GM12864 (cell line): ENCODE results near the gene UBTFL1.

ENCODE experiments used
- DNase-seq: peaks from one replicate; pipeline ENCODE4 v3.0.0-alpha.2; 2011; ENCODE audit warnings: low read depth
- H3K4me3 ChIP-seq: 2 replicates; pipeline ENCODE4 v1.5.1; 2011; ENCODE audit warnings: mild to moderate bottlenecking, low read depth, low read length, control low read depth
- CTCF ChIP-seq: IDR thresholded peaks from 2 replicates; pipeline ENCODE4 v1.5.1; 2011; ENCODE audit warnings: low read depth, mild to moderate bottlenecking, moderate library complexity, low read length, control low read depth, inconsistent platforms; ENCODE audit errors: missing control alignments

The UBTFL1 gene

GRCh38 chr11:90124371-90124770 is 38.6 kb downstream of the UBTFL1 start:
- TF ChIP-seq CTCF: no peak
- no peak overlapping the region for H3K4me3 ChIP-seq
- DNase-seq: no peak

DNA sequence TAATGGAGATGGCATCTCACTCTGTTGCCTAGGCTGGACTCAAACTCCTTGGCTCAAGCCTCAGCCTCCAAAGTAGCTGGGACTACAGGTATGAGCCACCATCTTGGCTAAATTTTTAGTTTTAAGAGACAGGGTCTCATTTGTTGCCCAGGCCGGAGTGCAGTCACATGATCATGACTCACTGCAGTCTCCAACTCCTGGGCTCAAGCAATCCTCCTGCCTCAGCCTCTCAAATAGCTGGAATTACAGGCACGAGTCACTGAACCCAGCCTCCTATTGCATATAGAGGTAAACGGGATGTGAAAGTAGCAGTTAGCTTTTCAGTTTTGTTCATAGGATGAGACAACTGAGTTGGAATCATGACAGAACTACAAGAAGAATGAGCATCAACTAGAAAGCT is 39.2 kb downstream of the UBTFL1 start:
- DNase-seq: no peak
- no peak overlapping the region for H3K4me3 ChIP-seq
- TF ChIP-seq CTCF: no peak

GRCh38 chr11:90133560-90134477 is 48.1 kb downstream of the UBTFL1 start:
- no peak for DNase-seq
- no peak for TF ChIP-seq CTCF
- no peak overlapping the region for H3K4me3 ChIP-seq

DNA sequence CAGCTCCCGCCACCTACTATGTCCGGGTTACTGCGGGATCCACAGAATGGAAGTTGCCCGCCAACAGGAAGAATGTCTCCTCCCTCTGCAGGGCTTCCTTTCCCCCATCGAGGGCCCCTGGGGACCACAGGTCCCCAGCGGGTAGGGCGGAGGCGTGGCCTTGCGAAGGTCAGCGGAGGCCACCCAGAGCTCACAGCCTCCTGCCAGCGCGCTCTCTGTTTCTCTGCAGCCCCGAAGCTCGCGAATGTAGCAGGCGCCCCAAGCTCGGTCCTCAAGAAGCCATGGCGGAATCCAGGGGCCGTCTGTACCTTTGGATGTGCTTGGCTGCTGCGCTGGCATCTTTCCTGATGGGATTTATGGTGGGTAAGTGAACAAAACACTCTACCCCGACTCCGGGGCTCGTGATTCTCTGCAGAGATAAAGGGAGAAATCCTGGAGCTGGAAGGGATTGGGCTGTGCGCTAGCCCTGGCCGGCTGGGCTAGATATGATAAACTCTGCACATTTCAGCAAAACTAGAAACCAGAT is 48.8 kb downstream of the UBTFL1 start, which contains the start of gene NAALAD2:
Gene NAALAD2 (plus strand): TSS at position 186 of the 526 bp plus-strand sequence. CDS start 96 bp downstream, at position 282.
- H3K4me3 ChIP-seq: no peak within 1 kb of the TSS
- no peak for TF ChIP-seq CTCF
- DNase-seq: no peak

DNA sequence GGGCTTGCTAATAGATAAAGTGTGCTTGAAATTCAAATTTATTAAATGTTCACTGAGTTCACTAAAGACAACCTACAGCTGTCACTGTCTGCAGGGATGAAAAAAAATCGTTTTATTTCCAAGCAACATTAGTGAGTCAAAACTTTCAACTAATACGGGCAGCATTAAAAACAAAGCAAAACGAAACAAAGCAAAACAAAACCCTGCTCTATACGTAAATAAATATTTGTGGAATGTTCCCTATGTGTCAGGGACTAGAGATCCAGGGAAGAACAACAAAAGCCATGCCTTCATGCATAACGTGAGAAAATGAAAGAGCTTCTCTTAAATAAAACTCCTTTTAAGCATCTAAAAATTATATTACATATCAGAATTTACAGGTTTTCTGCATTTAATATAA is 49.3 kb downstream of the UBTFL1 start:
- no peak overlapping the region for H3K4me3 ChIP-seq
- DNase-seq: no peak
- TF ChIP-seq CTCF: no peak
